GM12801 (cell line): Measurements from ENCODE around the gene NIPSNAP3A.

Source experiments
- TF ChIP-seq, protein P1 (sequence below): IDR thresholded peaks from one replicate; pipeline ENCODE4 v1.5.1; 2011; ENCODE audit warnings: control low read depth; ENCODE audit not compliant: insufficient read length; ENCODE audit errors: extremely low read depth

Gene NIPSNAP3A

DNA sequence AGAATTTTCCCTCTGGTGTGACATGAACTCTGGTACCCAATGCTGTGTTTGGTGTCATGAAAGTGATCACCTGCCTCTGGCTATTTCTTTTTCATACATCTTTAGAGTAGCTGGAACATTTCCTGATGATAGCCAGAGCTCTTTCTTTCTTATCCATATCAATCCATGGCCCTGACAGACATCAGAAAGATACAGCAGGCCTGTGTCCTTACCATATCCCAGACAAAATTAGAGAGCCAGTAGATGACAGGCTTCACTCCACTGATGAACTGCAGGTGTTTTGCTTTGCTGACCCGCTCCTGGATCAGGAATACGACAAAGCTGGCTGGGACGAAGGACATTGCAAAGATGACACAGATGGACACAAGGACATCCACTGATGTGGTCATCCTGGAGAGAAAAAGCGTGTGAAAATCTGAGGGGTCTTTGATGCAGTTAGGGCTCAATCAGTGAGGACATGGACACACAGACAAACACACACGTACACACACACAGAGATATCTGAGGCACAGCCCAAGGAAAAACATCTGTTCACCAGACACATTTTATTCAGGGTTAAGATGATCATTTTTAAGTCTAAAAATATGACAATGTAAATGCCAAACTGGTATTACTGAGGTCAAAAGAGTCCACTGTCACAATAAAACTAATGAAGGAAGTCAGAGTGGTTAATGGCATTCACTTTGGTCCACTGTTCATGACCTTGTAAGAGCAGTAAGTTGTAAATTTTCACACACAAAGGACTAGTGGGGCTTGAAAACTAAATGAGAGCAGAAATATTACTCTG, 50.9 kb downstream of the NIPSNAP3A start:
- TF ChIP-seq, protein P1, sequence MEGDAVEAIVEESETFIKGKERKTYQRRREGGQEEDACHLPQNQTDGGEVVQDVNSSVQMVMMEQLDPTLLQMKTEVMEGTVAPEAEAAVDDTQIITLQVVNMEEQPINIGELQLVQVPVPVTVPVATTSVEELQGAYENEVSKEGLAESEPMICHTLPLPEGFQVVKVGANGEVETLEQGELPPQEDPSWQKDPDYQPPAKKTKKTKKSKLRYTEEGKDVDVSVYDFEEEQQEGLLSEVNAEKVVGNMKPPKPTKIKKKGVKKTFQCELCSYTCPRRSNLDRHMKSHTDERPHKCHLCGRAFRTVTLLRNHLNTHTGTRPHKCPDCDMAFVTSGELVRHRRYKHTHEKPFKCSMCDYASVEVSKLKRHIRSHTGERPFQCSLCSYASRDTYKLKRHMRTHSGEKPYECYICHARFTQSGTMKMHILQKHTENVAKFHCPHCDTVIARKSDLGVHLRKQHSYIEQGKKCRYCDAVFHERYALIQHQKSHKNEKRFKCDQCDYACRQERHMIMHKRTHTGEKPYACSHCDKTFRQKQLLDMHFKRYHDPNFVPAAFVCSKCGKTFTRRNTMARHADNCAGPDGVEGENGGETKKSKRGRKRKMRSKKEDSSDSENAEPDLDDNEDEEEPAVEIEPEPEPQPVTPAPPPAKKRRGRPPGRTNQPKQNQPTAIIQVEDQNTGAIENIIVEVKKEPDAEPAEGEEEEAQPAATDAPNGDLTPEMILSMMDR, result no peak

DNA sequence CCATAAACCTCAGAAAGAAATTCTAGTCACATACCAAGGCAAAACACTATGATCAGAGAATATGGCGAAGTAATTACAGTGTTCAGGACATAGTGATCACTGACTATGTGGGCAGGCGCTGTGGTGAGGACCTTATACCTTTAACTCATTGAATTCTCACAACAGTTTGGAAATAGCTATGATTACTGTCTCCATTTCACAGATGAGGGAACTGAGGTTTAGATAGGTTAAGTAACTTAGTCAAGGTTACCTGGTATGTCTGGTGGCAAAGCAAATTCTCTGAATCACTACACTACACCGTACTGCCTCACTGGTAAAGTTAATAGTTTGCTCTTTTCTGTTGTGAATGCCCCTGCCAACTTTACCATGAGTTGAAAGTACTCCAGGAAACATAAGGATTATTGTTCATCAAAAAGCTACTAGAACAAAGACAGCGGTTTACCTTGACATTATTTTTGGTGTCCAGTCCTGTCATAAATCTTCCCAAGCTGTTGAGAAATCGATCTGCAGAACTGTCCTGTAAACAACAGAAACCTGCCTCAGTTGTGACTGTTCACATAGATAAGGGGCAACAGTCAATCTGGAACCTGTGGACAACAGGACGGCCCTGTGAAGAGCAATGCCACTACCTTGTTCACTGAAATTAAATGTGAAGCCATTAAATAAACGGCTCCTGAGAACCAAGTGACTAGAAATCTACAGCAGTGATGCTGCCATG, 52.7 kb downstream of the NIPSNAP3A start:
- TF ChIP-seq, protein P1, result no peak

DNA sequence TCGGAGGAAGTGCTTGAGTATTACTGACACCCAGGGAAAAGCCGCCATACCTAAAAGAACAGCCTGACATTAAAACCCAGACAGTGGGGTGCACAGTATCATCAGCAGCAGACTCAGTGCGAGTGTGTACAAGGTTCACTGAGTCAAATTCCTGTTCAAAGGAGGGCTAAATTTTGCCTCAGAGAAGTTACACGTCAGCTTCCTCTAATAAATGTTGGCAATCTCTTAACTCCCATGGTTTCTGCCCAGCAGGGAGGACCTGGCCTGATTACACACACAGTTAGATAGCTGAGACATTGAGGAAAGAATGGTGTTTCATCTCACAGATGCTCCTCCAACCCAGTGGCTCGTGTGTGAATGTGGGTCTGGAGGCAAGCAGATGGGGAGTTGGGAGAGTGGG, 54.6 kb downstream of the NIPSNAP3A start:
- TF ChIP-seq, protein P1, result no peak

DNA sequence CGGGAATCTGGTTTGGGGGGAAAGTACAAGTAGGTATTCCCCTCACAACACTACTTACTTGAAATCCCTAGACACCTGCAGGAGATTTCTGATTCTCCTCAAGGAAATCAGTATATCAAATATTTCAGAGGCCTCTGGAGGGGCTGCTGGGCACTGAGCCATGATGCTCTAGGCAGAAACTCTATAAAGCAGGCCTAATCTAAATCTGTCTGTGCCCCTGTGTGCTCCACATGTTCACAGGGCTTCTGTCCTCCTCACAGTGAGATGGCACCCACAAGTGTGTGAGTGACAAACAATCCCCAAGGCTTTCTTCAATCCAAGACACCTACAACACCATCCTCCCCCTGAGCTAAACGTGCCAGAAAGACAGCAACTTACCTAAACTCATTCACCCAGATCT, 55.4 kb downstream of the NIPSNAP3A start:
- TF ChIP-seq, protein P1, result no peak

DNA sequence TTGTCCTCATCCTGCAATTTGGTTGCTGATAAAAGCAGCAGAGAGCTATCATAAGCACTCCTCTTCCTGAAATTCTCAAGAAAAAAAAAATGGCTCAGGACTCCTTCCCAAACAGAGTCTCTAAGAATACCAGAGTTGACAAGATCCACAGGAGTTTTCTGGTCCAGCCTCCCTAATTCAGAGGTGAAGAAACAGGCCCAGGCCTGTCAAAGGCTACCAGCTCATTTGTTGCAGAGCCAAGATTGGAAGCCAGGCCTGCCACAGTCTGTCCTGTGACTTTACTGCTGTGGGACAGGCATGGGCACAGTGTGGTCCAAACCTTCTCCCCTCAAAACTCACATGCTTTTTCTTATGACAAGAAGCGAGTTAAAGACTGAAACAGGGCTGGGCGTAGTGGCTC, 58.0 kb downstream of the NIPSNAP3A start:
- TF ChIP-seq, protein P1, result no peak

DNA sequence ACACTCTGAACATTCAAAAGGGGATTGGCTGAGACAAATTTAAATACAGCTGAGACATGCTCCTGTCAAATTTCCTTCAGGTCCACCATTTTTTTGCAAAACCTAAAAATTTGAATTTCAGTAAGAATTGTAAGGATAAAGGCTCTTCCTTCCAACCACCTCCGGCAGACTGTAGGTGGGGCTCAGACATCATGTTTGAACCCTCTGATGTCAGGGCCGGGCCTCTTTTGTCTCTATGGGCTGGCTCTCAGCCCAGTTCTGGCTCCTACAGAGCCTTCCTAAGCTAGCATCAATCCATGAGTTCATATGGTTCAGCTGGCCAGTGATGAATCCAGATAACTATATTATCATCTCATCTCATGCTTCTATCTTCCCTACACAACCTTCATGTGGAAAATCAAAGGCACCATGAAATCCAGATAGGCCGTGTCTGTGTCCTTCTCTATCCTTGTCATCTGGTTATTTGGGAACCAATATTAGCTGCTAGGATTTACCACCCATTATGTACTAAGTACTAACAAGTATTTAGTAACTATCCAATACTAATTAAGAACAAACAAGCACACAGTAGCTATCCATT, 60.6 kb downstream of the NIPSNAP3A start:
- TF ChIP-seq, protein P1, result no peak
